OCI-LY3 (cell line): Measurements from ENCODE around the gene ERC1.

Experiments used
- H2AFZ ChIP-seq: fragments of 200-600, 300-600 bp; shearing (Covaris generic); 2 replicates; pipeline ENCODE4 v1.6.0; 2014; ENCODE audit warnings: antibody characterized with exemption, low read depth, low read length
- H3K27ac ChIP-seq: fragments of 200-600, 300-600 bp; sonication (generic); 2 replicates; pipeline ENCODE4 v1.5.1; 2014; ENCODE audit warnings: mild to moderate bottlenecking, low read length, moderate library complexity, mixed read lengths
- H3K27me3 ChIP-seq: fragments of 200-600, 300-600 bp; sonication (generic); 2 replicates; pipeline ENCODE4 v1.6.1; 2014; ENCODE audit warnings: low read depth, low read length, mixed read lengths
- H3K36me3 ChIP-seq: fragments of 200-600, 300-600 bp; sonication (generic); replicated peaks from 2 replicates; pipeline ENCODE3; 2014; ENCODE audit warnings: low read depth, low read length, mixed read lengths
- H3K4me1 ChIP-seq: fragments of 300-600, 200-600 bp; sonication (generic); 2 replicates; pipeline ENCODE4 v1.6.1; 2014; ENCODE audit warnings: low read length, mixed read lengths
- H3K4me2 ChIP-seq: fragments of 200-600, 300-600 bp; sonication (generic); 2 replicates; pipeline ENCODE4 v1.6.1; 2014; ENCODE audit warnings: low read length, mixed read lengths
- H3K4me3 ChIP-seq: fragments of 300-600, 200-600 bp; sonication (generic); 2 replicates; pipeline ENCODE4 v1.5.1; 2014; ENCODE audit warnings: antibody characterized with exemption, mild to moderate bottlenecking, low read length, moderate library complexity
- H3K79me2 ChIP-seq: fragments of 300-600, 200-600 bp; shearing (Covaris generic); 2 replicates; pipeline ENCODE4 v1.6.1; 2014; ENCODE audit warnings: mild to moderate bottlenecking, low read length, mixed read lengths
- H3K9ac ChIP-seq: fragments of 300-600, 200-600 bp; shearing (Covaris generic); 2 replicates; pipeline ENCODE4 v1.6.0; 2014; ENCODE audit warnings: mild to moderate bottlenecking, low read length, moderate library complexity
- H3K9me3 ChIP-seq: fragments of 200-600, 300-600 bp; shearing (Covaris generic); 2 replicates; pipeline ENCODE4 v1.6.1; 2014; ENCODE audit warnings: low read length, mixed read lengths; ENCODE audit not compliant: insufficient read depth
- H4K20me1 ChIP-seq: fragments of 200-600, 300-600 bp; sonication (generic); 2 replicates; pipeline ENCODE4 v1.6.1; 2016; ENCODE audit warnings: low read length, mixed read lengths; ENCODE audit not compliant: insufficient read depth
- EZH2phosphoT487 ChIP-seq: fragments of 200-600 bp; shearing (Covaris generic); IDR thresholded peaks from 2 replicates; pipeline ENCODE4 v1.6.1; 2018; ENCODE audit warnings: antibody characterized with exemption, mixed run types, low read depth
- TF ChIP-seq, protein P1 (sequence below): fragments of 200-600, 300-600 bp; sonication (generic); IDR thresholded peaks from 2 replicates; pipeline ENCODE4 v1.5.1; 2014; ENCODE audit warnings: antibody characterized with exemption, low read length, low read depth

ERC1 gene

DNA sequence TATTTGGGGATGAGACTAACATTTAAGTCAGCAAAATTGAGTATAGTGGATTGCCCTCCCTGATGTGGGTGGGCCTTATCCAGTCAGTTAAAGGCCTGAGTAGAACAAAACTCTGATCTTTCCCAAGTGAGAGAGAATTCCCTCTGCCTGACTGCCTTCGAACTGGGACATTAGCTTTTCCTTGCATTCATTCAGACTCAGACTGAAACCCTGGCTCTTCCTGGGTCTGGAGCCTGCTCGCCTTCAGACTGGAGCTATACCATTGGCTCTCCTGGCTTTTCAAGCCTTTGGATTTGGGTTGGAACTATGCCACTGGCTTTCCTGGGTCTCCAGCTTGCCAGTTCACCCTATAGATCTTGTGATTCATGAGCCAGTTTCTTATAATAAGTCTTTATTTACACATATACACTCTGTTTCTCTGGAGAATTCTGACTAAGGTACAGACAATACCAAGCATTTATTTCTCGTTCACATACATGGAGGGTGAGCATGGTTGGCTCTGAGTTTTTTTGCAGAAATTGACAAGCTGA is 296.5 kb downstream of the ERC1 start:
- Histone ChIP-seq H3K9me3 (no peaks in the 10 kb centered on the region), H3K4me3 (no peak overlapping the region), H3K79me2 (no peaks in the 10 kb centered on the region), H3K36me3 (no peaks in the 10 kb centered on the region), H4K20me1 (no peaks in the 10 kb centered on the region), H3K9ac (no peak overlapping the region), H3K4me2 (no peak overlapping the region), H3K27ac (no peak overlapping the region), H2AFZ (no peak overlapping the region), H3K4me1 (peaks cover 6% of the 10 kb centered on the region; the same call in 1 of the 2 replicates), H3K27me3 (no peaks in the 10 kb centered on the region)
- TF ChIP-seq, protein P1, sequence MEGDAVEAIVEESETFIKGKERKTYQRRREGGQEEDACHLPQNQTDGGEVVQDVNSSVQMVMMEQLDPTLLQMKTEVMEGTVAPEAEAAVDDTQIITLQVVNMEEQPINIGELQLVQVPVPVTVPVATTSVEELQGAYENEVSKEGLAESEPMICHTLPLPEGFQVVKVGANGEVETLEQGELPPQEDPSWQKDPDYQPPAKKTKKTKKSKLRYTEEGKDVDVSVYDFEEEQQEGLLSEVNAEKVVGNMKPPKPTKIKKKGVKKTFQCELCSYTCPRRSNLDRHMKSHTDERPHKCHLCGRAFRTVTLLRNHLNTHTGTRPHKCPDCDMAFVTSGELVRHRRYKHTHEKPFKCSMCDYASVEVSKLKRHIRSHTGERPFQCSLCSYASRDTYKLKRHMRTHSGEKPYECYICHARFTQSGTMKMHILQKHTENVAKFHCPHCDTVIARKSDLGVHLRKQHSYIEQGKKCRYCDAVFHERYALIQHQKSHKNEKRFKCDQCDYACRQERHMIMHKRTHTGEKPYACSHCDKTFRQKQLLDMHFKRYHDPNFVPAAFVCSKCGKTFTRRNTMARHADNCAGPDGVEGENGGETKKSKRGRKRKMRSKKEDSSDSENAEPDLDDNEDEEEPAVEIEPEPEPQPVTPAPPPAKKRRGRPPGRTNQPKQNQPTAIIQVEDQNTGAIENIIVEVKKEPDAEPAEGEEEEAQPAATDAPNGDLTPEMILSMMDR, result no peak
- TF ChIP-seq EZH2phosphoT487, result no peak

DNA sequence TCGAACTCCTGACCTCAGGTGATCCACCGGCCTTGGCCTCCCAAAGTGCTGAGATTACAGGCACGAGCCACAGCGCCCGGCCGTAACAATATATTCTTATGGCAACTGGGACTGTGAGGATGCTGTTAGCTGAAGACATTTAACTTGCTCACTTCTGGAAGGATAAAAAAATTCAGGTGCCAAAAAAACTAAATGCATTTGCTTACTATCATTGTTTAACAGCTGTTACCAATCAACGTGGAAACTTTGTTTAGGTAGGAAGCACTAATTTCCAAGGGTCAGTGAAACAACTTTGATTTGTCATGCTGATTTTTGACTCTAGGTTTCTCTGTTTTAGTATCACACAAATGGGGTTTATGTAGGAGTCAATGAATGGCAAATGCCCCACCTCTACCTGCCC is 297.3 kb downstream of the ERC1 start:
- Histone ChIP-seq H3K4me3 (no peak overlapping the region), H3K9me3 (no peaks in the 10 kb centered on the region), H3K4me2 (no peak overlapping the region), H4K20me1 (no peaks in the 10 kb centered on the region), H3K36me3 (no peaks in the 10 kb centered on the region), H3K9ac (no peak overlapping the region), H3K4me1 (peaks cover 6% of the 10 kb centered on the region; the same call in 1 of the 2 replicates), H2AFZ (no peak overlapping the region), H3K27ac (no peak overlapping the region), H3K79me2 (no peaks in the 10 kb centered on the region), H3K27me3 (no peaks in the 10 kb centered on the region)
- TF ChIP-seq EZH2phosphoT487, result no peak
- TF ChIP-seq, protein P1, result no peak

- Histone ChIP-seq H2AFZ (no peak overlapping the region), H3K4me2 (no peak overlapping the region), H3K4me1 (peaks cover 6% of the 10 kb centered on the region; the same call in 1 of the 2 replicates), H3K36me3 (no peaks in the 10 kb centered on the region), H3K79me2 (no peaks in the 10 kb centered on the region), H4K20me1 (no peaks in the 10 kb centered on the region), H3K27me3 (no peaks in the 10 kb centered on the region), H3K4me3 (no peak overlapping the region), H3K27ac (no peak overlapping the region), H3K9ac (no peak overlapping the region), H3K9me3 (no peaks in the 10 kb centered on the region)
- no peak for TF ChIP-seq EZH2phosphoT487
- TF ChIP-seq, protein P1, result no peak
Observed at GRCh38 chr12:1289371-1290155, 298.5 kb downstream of the ERC1 start.

DNA sequence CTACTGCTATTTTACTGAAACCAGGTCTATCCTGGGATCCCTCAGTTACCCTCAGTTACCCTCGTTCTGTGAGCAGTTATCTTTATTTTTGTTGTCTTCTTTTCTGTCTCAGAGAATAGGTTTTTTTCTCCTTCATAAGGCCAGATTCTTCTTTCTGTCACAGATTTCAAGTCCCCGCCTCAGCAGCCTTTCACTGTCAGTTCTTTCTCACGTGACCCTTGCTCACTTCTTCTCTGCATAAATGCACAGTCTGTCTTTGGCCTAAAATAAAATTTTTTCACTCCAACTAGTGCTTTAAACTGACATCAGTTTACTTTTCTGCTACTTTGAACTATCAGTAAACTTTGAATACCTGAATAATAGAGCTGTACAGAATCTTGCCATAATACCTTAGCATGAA is 299.7 kb downstream of the ERC1 start:
- Histone ChIP-seq H3K36me3 (no peaks in the 10 kb centered on the region), H4K20me1 (no peaks in the 10 kb centered on the region)

More for the DNA sequence above, 299.7 kb downstream of the ERC1 start:
- TF ChIP-seq, protein P1, result no peak
- no peak for TF ChIP-seq EZH2phosphoT487
- no peak overlapping the region for H3K4me3 ChIP-seq
- H3K27me3 ChIP-seq, result no peaks in the 10 kb centered on the region
- H3K4me1 ChIP-seq, result peaks cover 6% of the 10 kb centered on the region; the same call in 1 of the 2 replicates
- no peak overlapping the region for H3K4me2 ChIP-seq
- H3K9me3 ChIP-seq, result no peaks in the 10 kb centered on the region
- H3K27ac ChIP-seq, result no peak overlapping the region
- H3K9ac ChIP-seq, result no peak overlapping the region
- H3K79me2 ChIP-seq, result no peaks in the 10 kb centered on the region
- H2AFZ ChIP-seq, result no peak overlapping the region
